MM.1S (cell line): ENCODE results near the gene MRRF.

Experiments used
- EZH2 ChIP-seq: fragments of 300-600 bp; sonication (generic); optimal IDR thresholded peaks from 2 replicates; pipeline ENCODE3; 2017; ENCODE audit warnings: low read depth, mild to moderate bottlenecking, antibody characterized with exemption, low read length, mixed read lengths
- TF ChIP-seq, protein P1 (sequence below): fragments of 300-600 bp; sonication (generic); IDR thresholded peaks from 2 replicates; pipeline ENCODE4 v1.5.1; 2016; ENCODE audit warnings: antibody characterized with exemption, low read length, mixed read lengths

DNA sequence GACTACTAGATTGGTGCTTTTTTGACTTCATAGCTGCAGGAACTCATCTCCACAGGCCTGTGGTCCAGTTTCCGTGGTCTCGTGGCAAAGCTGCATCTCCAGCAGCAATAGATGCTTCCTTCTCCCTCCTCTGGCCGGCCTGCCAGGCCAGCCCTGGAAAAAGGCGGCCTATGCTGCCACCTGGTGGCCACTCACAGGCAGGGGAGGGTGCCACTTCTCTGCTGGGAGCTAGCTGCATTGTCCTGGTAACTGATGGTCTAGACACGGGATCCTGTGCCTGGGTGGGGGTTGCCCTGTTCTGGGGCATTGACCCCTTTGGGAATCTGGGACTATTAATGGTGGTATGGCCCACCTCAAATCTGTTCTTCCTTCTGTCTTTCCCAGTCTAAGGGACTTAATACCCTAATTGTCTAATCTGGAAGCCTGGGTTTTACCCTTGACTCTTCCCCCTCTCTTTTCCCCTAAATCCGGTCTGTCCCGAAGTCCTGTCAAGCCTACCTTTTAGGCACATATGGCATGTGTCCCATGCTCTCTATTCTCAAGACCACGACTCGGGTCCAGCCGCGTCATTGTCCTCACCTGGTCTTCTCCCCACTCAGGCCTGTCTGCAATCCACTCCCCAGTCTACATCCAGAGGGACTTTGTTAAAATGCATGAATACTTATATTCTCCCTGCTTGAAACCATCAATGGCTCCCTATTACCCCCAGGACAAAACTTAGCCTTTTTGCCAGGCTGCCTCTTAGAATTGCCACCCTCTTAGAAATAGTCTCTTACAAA is 86.1 kb downstream of the MRRF start:
- TF ChIP-seq, protein P1, sequence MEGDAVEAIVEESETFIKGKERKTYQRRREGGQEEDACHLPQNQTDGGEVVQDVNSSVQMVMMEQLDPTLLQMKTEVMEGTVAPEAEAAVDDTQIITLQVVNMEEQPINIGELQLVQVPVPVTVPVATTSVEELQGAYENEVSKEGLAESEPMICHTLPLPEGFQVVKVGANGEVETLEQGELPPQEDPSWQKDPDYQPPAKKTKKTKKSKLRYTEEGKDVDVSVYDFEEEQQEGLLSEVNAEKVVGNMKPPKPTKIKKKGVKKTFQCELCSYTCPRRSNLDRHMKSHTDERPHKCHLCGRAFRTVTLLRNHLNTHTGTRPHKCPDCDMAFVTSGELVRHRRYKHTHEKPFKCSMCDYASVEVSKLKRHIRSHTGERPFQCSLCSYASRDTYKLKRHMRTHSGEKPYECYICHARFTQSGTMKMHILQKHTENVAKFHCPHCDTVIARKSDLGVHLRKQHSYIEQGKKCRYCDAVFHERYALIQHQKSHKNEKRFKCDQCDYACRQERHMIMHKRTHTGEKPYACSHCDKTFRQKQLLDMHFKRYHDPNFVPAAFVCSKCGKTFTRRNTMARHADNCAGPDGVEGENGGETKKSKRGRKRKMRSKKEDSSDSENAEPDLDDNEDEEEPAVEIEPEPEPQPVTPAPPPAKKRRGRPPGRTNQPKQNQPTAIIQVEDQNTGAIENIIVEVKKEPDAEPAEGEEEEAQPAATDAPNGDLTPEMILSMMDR, result peak; percentile 92
- TF ChIP-seq EZH2, result no peak
